Mesodermal cell (in vitro differentiated cells): ENCODE results near the gene VSTM2B.

Source experiments
- H3K27ac ChIP-seq: 2 replicates; pipeline ENCODE4 v1.7.0; 2013; ENCODE audit warnings: mild to moderate bottlenecking, low read depth, low read length, moderate library complexity; ENCODE audit not compliant: severe bottlenecking
- H3K36me3 ChIP-seq: 2 replicates; pipeline ENCODE4 v1.7.1; 2013; ENCODE audit warnings: mild to moderate bottlenecking, low read length, moderate library complexity; ENCODE audit not compliant: control insufficient read depth, insufficient read depth
- H3K4me1 ChIP-seq: one replicate; pipeline ENCODE4 v1.7.1; 2013; ENCODE audit warnings: mild to moderate bottlenecking, low read length; ENCODE audit not compliant: insufficient read depth, control insufficient read depth, poor library complexity, severe bottlenecking
- H3K4me3 ChIP-seq: 2 replicates; pipeline ENCODE4 v1.7.0; 2013; ENCODE audit warnings: low read length, control low read depth, mild to moderate bottlenecking; ENCODE audit not compliant: insufficient read depth, poor library complexity, severe bottlenecking; ENCODE audit errors: extremely low read depth
- H3K9me3 ChIP-seq: 2 replicates; pipeline ENCODE4 v1.7.1; 2013; ENCODE audit warnings: mild to moderate bottlenecking, low read length, moderate library complexity; ENCODE audit not compliant: control insufficient read depth
- whole genome bisulfite sequencing, 2 experiments: methylation state at CpG; one replicate each; pipeline ENCODE4 v1.1.5; 2013; ENCODE audit warnings: missing lambda C conversion rate in 2 of 2; ENCODE audit not compliant: insufficient coverage in 2 of 2; 5-methylcytosine and 5-hydroxymethylcytosine counted together

The VSTM2B gene

GRCh38 chr19:29497241-29497640 lies 28.6 kb upstream of the VSTM2B start:
- H3K36me3 ChIP-seq = no peaks in the 10 kb centered on the region
- WGBS, 2 experiments = 80 to 83% methylated on average over 2 to 3 of the region's 3 CpGs
- H3K9me3 ChIP-seq = no peaks in the 10 kb centered on the region
- no peak overlapping the region for H3K4me3 ChIP-seq
- H3K4me1 ChIP-seq = peaks cover 5% of the 10 kb centered on the region
- H3K27ac ChIP-seq = no peak overlapping the region

GRCh38 chr19:29497686-29498436 lies 27.9 kb upstream of the VSTM2B start:
- Histone ChIP-seq H3K4me3 (no peak overlapping the region), H3K9me3 (no peaks in the 10 kb centered on the region), H3K36me3 (no peaks in the 10 kb centered on the region), H3K27ac (no peak overlapping the region), H3K4me1 (peaks cover 3% of the 10 kb centered on the region)
- WGBS, 2 experiments = 71 to 77% methylated on average over 11 to 12 of the region's 12 CpGs

GRCh38 chr19:29499261-29499920 lies 26.4 kb upstream of the VSTM2B start:
- 80 to 85% methylated on average over 14 of the region's 14 CpGs for WGBS, 2 experiments
- Histone ChIP-seq H3K4me3 (no peak overlapping the region), H3K4me1 (no peaks in the 10 kb centered on the region), H3K27ac (no peak overlapping the region), H3K9me3 (no peaks in the 10 kb centered on the region), H3K36me3 (no peaks in the 10 kb centered on the region)

- WGBS, 2 experiments = 89 to 90% methylated on average over 15 to 16 of the region's 18 CpGs
- no peaks in the 10 kb centered on the region for H3K36me3 ChIP-seq
- H3K4me1 ChIP-seq = no peaks in the 10 kb centered on the region
- H3K9me3 ChIP-seq = no peaks in the 10 kb centered on the region
- no peak overlapping the region for H3K27ac ChIP-seq
- H3K4me3 ChIP-seq = no peak overlapping the region
Observed at GRCh38 chr19:29499921-29500590, 25.7 kb upstream of the VSTM2B start.

GRCh38 chr19:29501816-29502580 lies 23.8 kb upstream of the VSTM2B start:
- Histone ChIP-seq H3K36me3 (no peaks in the 10 kb centered on the region), H3K9me3 (no peaks in the 10 kb centered on the region), H3K4me1 (no peaks in the 10 kb centered on the region), H3K4me3 (no peak overlapping the region), H3K27ac (no peak overlapping the region)
- WGBS, 2 experiments = 89 to 90% methylated on average over 8 to 12 of the region's 18 CpGs

- Histone ChIP-seq H3K4me1 (no peaks in the 10 kb centered on the region), H3K4me3 (no peak overlapping the region), H3K9me3 (no peaks in the 10 kb centered on the region), H3K36me3 (no peaks in the 10 kb centered on the region), H3K27ac (no peak overlapping the region)
- WGBS, 2 experiments = 80 to 100% methylated on average over 1 to 2 of the region's 3 CpGs
Observed at GRCh38 chr19:29502581-29502850, 23.3 kb upstream of the VSTM2B start.

- H3K4me1 ChIP-seq = no peaks in the 10 kb centered on the region
- H3K36me3 ChIP-seq = no peaks in the 10 kb centered on the region
- no peak overlapping the region for H3K27ac ChIP-seq
- 84 to 89% methylated on average over 11 to 12 of the region's 12 CpGs for WGBS, 2 experiments
- H3K9me3 ChIP-seq = no peaks in the 10 kb centered on the region
- H3K4me3 ChIP-seq = no peak overlapping the region
Observed at GRCh38 chr19:29503140-29503758, 22.5 kb upstream of the VSTM2B start.

- H3K36me3 ChIP-seq = no peaks in the 10 kb centered on the region
- no peaks in the 10 kb centered on the region for H3K4me1 ChIP-seq
- 85 to 93% methylated on average over 10 of the region's 10 CpGs for WGBS, 2 experiments
- no peak overlapping the region for H3K27ac ChIP-seq
- no peaks in the 10 kb centered on the region for H3K9me3 ChIP-seq
- no peak overlapping the region for H3K4me3 ChIP-seq
Observed at GRCh38 chr19:29503785-29504184, 22.0 kb upstream of the VSTM2B start.

GRCh38 chr19:29504454-29504853 lies 21.3 kb upstream of the VSTM2B start:
- Histone ChIP-seq H3K36me3 (no peaks in the 10 kb centered on the region), H3K4me1 (no peaks in the 10 kb centered on the region), H3K4me3 (no peak overlapping the region), H3K9me3 (no peaks in the 10 kb centered on the region), H3K27ac (no peak overlapping the region)
- 88 to 96% methylated on average over 7 to 8 of the region's 8 CpGs for WGBS, 2 experiments

- Histone ChIP-seq H3K36me3 (no peaks in the 10 kb centered on the region), H3K4me1 (no peaks in the 10 kb centered on the region), H3K27ac (no peak overlapping the region), H3K9me3 (no peaks in the 10 kb centered on the region), H3K4me3 (no peak overlapping the region)
- WGBS, 2 experiments = 87 to 89% methylated on average over 12 of the region's 13 CpGs
Observed at GRCh38 chr19:29505097-29505824, 20.5 kb upstream of the VSTM2B start.
